Progenitor cell of endocrine pancreas (in vitro differentiated cells): ENCODE measurements around the gene PGF. TPM values are rescaled to one million over a fixed set of nuclear protein-coding genes. Genes with fewer than 3 reads are reported as not detected.
A peak's percentile ranks its signal among the peaks of the same experiment; 100 is the strongest.

Source experiments
- DNase-seq: peaks from one replicate; pipeline ENCODE4 v3.0.0; 2021; ENCODE audit warnings: low spot score; ENCODE audit not compliant: unreplicated experiment
- H3K27ac Mint-ChIP-seq: 2 replicates; pipeline ENCODE4 v1.8.0; 2021; ENCODE audit warnings: mild to moderate bottlenecking, moderate library complexity, mixed read lengths
- H3K27me3 Mint-ChIP-seq: 2 replicates; pipeline ENCODE4 v1.8.0; 2021; ENCODE audit warnings: mixed read lengths
- H3K36me3 Mint-ChIP-seq: 2 replicates; pipeline ENCODE4 v1.8.0; 2022; ENCODE audit warnings: mixed read lengths; ENCODE audit not compliant: insufficient read depth
- H3K4me1 Mint-ChIP-seq: 2 replicates; pipeline ENCODE4 v1.8.0; 2021; ENCODE audit warnings: low read depth, mixed read lengths
- H3K4me3 Mint-ChIP-seq: 2 replicates; pipeline ENCODE4 v1.8.0; 2021; ENCODE audit warnings: low read depth, mild to moderate bottlenecking, moderate library complexity, mixed read lengths
- H3K9me3 Mint-ChIP-seq: 2 replicates; pipeline ENCODE4 v1.8.0; 2021; ENCODE audit warnings: low read depth, mixed read lengths
- total RNA-seq: library from RNA; stranded (reverse); gene quantifications from 2 replicates; pipeline ENCODE4 v1.2.1, GENCODE V29; 2021
- TF ChIP-seq, protein P1 (sequence below): fragments of 200-600 bp; sonication (generic); IDR thresholded peaks from one replicate; pipeline ENCODE4 v1.5.0; 2021; ENCODE audit warnings: antibody characterized with exemption, mild to moderate bottlenecking; ENCODE audit not compliant: unreplicated experiment

The PGF gene
- total RNA-seq, 1 donor from 2014 or later = 3.5 TPM

DNA sequence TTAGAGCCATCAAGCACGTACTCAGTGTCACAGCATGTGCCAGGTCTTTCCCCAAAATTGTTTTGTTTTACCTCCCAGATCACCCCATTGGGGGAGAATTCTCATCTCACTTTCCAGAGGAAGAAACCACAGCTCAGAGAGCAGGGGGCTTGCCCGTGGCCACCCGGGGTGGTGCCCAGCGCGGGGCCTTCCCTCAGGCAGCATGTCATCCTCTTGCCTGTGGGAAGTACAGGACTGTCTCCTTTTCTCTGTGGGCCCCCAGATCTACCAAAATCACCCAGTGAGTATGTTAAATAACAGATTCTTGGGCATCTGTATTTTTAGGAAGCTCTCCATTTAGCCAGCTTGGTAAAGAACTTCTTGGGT is 38.2 kb downstream of the PGF start:
- Mint-ChIP-seq H3K36me3 (no peaks in the 10 kb centered on the region), H3K27ac (no peak overlapping the region), H3K4me1 (peaks cover 1% of the 10 kb centered on the region), H3K4me3 (no peak overlapping the region), H3K9me3 (no peaks in the 10 kb centered on the region), H3K27me3 (peaks cover 70% of the 10 kb centered on the region)
- no peak for DNase-seq
- TF ChIP-seq, protein P1, sequence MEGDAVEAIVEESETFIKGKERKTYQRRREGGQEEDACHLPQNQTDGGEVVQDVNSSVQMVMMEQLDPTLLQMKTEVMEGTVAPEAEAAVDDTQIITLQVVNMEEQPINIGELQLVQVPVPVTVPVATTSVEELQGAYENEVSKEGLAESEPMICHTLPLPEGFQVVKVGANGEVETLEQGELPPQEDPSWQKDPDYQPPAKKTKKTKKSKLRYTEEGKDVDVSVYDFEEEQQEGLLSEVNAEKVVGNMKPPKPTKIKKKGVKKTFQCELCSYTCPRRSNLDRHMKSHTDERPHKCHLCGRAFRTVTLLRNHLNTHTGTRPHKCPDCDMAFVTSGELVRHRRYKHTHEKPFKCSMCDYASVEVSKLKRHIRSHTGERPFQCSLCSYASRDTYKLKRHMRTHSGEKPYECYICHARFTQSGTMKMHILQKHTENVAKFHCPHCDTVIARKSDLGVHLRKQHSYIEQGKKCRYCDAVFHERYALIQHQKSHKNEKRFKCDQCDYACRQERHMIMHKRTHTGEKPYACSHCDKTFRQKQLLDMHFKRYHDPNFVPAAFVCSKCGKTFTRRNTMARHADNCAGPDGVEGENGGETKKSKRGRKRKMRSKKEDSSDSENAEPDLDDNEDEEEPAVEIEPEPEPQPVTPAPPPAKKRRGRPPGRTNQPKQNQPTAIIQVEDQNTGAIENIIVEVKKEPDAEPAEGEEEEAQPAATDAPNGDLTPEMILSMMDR = no peak

- no peaks in the 10 kb centered on the region for H3K9me3 Mint-ChIP-seq
- peaks cover 64% of the 10 kb centered on the region for H3K27me3 Mint-ChIP-seq
- H3K36me3 Mint-ChIP-seq = no peaks in the 10 kb centered on the region
- H3K4me3 Mint-ChIP-seq = no peak overlapping the region
- no peak for DNase-seq
- H3K27ac Mint-ChIP-seq = no peak overlapping the region
- TF ChIP-seq, protein P1 = no peak
- peaks cover 3% of the 10 kb centered on the region for H3K4me1 Mint-ChIP-seq
These were observed 39.6 kb downstream of the PGF start for GRCh38 chr14:74915826-74916225.

DNA sequence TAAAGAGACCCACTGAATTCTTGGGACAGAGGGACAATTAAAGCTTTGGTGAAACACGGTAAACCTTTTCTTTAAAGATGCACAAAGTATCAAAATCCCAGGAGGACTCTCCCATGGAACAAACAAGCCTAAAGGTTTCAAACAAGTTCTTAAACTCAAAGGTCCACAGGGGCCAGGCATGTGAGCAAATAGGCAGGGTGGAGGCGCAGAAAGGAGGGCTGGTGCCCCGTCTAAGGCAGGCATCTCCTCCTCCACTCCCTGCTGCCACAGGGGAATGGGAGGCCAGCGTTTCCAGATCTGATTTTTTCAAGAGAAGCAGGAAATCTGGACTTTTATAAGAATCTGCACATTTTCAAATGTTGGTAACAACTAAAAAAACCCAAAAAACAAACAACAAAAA is 40.0 kb downstream of the PGF start:
- no peak for DNase-seq
- Mint-ChIP-seq H3K4me3 (no peak overlapping the region), H3K27me3 (peaks cover 61% of the 10 kb centered on the region), H3K36me3 (no peaks in the 10 kb centered on the region), H3K9me3 (no peaks in the 10 kb centered on the region), H3K27ac (no peak overlapping the region), H3K4me1 (peaks cover 3% of the 10 kb centered on the region)
- TF ChIP-seq, protein P1 = no peak

DNA sequence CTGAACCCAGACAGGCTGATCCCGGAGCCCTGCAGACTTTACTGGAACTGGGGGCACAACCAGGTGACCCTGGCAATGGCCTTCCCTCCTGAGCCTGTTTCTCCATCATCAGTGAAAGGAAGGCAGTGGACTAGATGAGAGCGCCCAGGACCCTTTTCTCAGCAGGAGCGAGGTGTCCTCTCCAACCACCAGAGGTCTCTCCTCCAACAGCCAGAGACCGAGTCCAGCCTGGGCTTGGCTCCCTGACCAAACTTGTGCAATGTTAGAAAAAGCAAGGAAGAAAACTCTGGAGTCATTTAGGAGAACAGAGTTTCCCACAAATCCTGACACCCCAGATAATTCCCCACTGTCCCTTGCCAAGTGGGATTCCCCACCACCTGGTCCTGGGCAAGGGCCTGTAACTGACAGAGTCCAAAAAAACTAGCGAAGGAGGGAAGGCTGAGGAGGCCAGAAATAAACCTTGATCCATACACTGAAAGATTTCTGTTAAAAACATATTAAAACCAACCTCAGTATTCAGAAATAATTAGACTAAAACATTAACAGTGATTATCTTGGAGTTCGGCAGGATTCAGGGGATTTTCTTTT is 41.3 kb downstream of the PGF start:
- peaks cover 3% of the 10 kb centered on the region for H3K4me1 Mint-ChIP-seq
- H3K27ac Mint-ChIP-seq = no peak overlapping the region
- H3K36me3 Mint-ChIP-seq = no peaks in the 10 kb centered on the region
- H3K4me3 Mint-ChIP-seq = no peak overlapping the region
- H3K9me3 Mint-ChIP-seq = no peaks in the 10 kb centered on the region
- TF ChIP-seq, protein P1 = peak; percentile 68
- H3K27me3 Mint-ChIP-seq = peaks cover 50% of the 10 kb centered on the region
- DNase-seq = peak; percentile 40

DNA sequence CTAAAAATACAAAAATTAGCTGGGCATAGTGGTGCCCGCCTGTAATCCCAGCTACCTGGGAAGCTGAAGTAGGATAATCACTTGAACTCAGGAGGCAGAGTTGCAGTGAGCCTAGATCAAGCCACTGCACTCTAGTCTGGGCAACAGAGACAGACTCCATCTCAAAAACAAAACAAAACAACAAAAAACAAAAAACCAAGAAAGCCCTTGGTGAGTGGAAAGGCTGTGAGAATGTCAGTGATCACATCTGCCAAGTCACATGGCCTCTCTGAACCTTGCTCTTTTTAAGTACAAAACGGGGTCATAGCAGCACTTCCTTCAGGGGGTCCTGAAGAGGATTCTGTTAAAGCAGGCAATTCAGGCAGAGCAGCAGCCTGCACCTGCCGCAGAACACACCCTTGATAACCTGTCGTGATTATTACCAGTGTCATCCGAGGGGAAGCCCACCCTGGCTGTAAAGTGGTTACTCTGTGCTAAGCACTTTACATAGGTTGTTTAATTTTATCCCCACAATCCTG is 41.9 kb downstream of the PGF start:
- TF ChIP-seq, protein P1 = no peak
- Mint-ChIP-seq H3K4me3 (no peak overlapping the region), H3K9me3 (no peaks in the 10 kb centered on the region), H3K27me3 (peaks cover 48% of the 10 kb centered on the region), H3K36me3 (no peaks in the 10 kb centered on the region), H3K4me1 (peaks cover 3% of the 10 kb centered on the region), H3K27ac (no peak overlapping the region)
- DNase-seq = no peak
